K562 (cell line): ENCODE measurements around the gene CNOT11. TPM values are rescaled to one million over a fixed set of nuclear protein-coding genes. Genes with fewer than 3 reads are reported as not detected.

ENCODE experiments used
- CBX3 ChIP-seq, 2 experiments: IDR thresholded peaks; 1 replicate in 1 of 2; 2 replicates in 1 of 2; pipeline ENCODE4 v1.6.1; 2012; ENCODE audit warnings: inconsistent platforms in 2 of 2, low read length in 2 of 2, borderline replicate concordance in 1 of 2, control low read depth in 1 of 2
- ETS2 ChIP-seq: IDR thresholded peaks from 2 replicates; pipeline ENCODE4 v1.6.1; 2016; ENCODE audit warnings: borderline replicate concordance, missing genetic modification characterization, mild to moderate bottlenecking, moderate library complexity, missing compliant biosample characterization; ENCODE audit not compliant: poor library complexity, severe bottlenecking
- HNRNPUL1 ChIP-seq: fragments of 200-400 bp; formaldehyde crosslinking; IDR thresholded peaks from 2 replicates; pipeline ENCODE4 v1.6.1; 2017; ENCODE audit warnings: low read length
- RNF2 ChIP-seq: sonication (generic); IDR thresholded peaks from 2 replicates; pipeline ENCODE4 v1.6.1; 2016
- SETDB1 ChIP-seq: IDR thresholded peaks from one replicate; pipeline ENCODE4 v1.6.1; 2012; ENCODE audit warnings: low read length, control low read depth, inconsistent platforms
- ZBTB40 ChIP-seq, 2 experiments: fragments of 450-650 bp in 1 of 2; sonication (generic) in 1 of 2; formaldehyde crosslinking in 1 of 2; IDR thresholded peaks; 2 replicates each; pipeline versions ENCODE4 v1.7.1 to v1.9.0; 2016 to 2022; ENCODE audit warnings: inconsistent platforms in 1 of 2, mild to moderate bottlenecking in 1 of 2, missing genetic modification reagents in 1 of 2
- ZEB2 ChIP-seq: fragments of 450-650 bp; IDR thresholded peaks from 2 replicates; pipeline ENCODE4 v1.6.1; 2016
- ZNF146 ChIP-seq: IDR thresholded peaks from one replicate; pipeline ENCODE4 v1.6.1; 2018; ENCODE audit warnings: missing compliant biosample characterization; ENCODE audit not compliant: unreplicated experiment
- ZNF780A ChIP-seq: fragments of 250-450 bp; sonication (Bioruptor Pico); IDR thresholded peaks from 2 replicates; pipeline ENCODE4 v1.5.0; 2021; ENCODE audit warnings: mild to moderate bottlenecking
- polyA plus RNA-seq, 8 experiments: library from polyadenylated mRNA; depleted of rRNA in 4 of 8; stranded (reverse) in 5 of 8; unstranded in 3 of 8; fragments of >200 nt; fragmentation: Nextera tagmentation in 2 of 8; fragmentation: Illumina TruSeq in 1 of 8; extraction: Ambion mirVana in 2 of 8; extraction: Trizol in 1 of 8; gene quantifications; 2 replicates each; pipeline versions ENCODE4 v1.2.1 to v1.2.3, GENCODE V29; 2011 to 2014; ENCODE audit warnings: inconsistent platforms in 1 of 8, missing spikeins in 1 of 8
- total RNA-seq, 7 experiments: library from RNA; depleted of rRNA in 6 of 7; stranded (reverse); fragments of >200 nt in 6 of 7; fragmentation: Illumina TruSeq in 2 of 7; extraction: Trizol in 2 of 7; gene quantifications; 2 replicates each; pipeline versions ENCODE4 v1.2.1 to v1.2.3, GENCODE V29; 2011 to 2021; ENCODE audit warnings: low replicate concordance in 1 of 7

CNOT11 gene
- total and polyA plus RNA-seq, 9 of the 15 experiments (the other 6 are each of a cell fraction or from before 2014, with no cell fraction given): 12.7 to 163 (median 64.2) TPM

GRCh38 chr2:101295895-101296294, 43.2 kb downstream of the CNOT11 start (continued):
- no peak for TF ChIP-seq ZBTB40 (IDR thresholded peaks at IDR 0.05)
- TF ChIP-seq ZBTB40 (CRISPR knock-in tag; IDR thresholded peaks at IDR 0.05): no peak
- TF ChIP-seq ZNF146 (CRISPR knock-in tag): no peak
- TF ChIP-seq HNRNPUL1: no peak
- no peak for TF ChIP-seq RNF2
- no peak for TF ChIP-seq ZNF780A (CRISPR knock-in tag)
- no peak for TF ChIP-seq SETDB1
- TF ChIP-seq CBX3 (IDR thresholded peaks at IDR 0.05; ENCODE audit: borderline replicate concordance in 1 of 2, low read length in 2 of 2): no peak
- no peak for TF ChIP-seq ZEB2
- TF ChIP-seq ETS2 (tag): no peak
